ENCODE data around the gene RALGAPA2.

The RALGAPA2 gene

DNA sequence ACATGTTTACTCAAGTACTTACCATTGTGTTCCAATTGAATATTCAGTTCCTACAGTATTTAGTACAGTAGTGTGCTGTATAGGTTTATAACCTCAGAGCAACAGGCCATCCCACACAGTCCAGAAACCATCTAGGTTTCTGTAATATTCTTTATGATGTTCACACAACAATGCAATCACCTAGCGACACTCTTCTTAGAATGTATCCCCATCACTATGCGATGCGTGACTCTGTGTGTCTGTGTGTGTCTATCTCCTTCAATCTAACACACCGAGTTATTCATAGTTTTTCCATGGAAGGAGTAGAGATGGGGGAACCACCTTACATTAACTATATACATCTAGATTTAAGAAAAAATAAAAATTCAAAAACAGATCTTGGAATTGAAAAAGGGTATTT, 182.8 kb downstream of the RALGAPA2 start:
- no peak for DNase-seq

DNA sequence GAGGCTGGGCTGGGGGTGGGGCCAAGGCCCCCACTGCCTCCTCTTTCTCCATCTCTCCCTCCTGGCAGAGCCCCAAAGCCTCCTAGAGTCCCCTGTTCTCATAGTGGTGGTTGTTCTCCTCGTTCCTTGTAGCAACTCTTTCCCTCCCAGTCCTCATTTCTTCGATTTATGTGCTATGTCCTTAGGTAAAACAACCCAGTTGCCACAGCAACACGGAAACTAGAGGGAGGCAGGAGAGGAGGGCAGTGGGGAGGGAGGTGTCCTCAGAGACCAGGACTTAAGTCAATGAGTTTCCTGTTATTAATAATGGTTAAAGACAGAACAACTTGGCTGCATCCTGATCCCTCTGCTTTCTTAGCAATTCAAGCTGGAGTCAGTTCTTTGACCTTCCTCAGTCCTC, 183.6 kb downstream of the RALGAPA2 start:
- no peak for DNase-seq

DNA sequence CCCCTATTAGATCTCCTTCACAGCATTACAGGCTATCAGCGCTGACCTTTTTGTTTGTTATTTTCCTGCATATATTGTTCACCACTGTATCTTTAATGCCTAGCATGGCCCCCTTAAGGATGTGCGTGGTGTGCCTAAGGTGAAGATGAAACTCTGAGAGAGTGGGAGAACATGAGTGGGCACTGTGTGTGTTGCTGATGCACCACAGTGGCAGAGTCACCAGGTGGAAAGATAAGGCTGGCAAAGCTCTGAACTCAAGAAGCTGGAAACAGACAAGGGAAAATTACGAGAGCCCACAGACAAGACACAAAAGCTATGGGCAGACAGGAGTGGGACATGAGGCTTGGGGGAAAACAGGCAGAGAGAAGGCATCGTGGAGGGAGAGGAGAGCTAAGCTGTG, 184.8 kb downstream of the RALGAPA2 start:
- no peak for DNase-seq

DNA sequence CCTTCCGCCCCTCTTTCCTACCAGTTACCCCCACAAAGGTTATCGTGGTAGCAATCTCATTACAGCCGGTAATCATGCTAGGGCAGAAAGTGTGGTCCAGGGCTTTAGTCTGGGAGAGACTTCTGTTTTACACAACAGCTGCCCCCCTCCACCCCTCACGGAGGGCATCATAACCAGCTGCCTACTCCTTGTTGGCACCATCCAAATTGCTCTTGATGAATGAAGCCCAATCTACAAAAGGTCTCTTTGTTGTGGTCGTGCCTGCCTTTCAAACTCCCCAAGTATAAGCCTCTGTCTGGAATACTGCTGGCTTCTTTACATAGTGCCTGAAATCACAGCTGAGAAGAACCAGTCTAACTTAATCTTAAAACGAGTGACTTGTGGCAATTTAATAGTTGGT, 186.7 kb downstream of the RALGAPA2 start:
- DNase-seq = no peak

DNA sequence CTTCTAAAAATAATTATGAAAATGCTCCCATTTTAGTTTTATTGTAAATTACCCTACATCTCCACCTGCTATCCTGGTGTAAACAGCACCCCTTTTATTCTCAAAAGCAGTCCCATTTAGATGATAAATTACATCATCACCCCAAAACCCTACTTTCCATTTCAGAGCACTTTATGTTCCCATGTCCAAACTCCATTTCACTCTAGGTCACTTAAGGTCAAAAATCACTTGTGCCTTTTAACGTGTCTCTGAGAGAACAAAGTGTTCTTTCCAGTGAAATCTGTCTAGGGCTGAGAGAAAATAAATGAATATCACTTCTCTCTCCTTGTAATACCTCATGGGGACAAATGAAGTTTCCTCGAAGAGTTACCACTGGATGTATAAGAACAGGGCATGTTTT, 187.2 kb downstream of the RALGAPA2 start:
- DNase-seq = no peak

DNA sequence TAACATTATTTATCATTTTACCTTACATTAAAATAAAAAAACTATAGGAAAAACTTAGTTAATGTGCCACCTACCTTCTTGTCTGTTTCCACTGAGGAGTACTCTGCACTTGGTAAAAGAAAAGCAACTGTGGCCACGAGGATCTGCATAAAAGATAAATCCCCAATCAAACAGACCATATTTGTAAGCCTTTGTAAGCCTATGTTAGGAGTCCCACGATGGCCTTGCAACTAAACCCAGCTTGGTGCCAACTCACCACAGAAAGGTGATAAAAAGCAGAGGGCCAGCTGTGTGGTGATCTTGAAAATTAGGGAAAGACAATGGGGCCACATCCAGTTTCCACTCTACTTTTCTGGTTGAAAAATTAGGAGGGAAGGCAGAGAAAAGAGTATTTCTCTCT, 187.7 kb downstream of the RALGAPA2 start:
- DNase-seq = no peak

DNA sequence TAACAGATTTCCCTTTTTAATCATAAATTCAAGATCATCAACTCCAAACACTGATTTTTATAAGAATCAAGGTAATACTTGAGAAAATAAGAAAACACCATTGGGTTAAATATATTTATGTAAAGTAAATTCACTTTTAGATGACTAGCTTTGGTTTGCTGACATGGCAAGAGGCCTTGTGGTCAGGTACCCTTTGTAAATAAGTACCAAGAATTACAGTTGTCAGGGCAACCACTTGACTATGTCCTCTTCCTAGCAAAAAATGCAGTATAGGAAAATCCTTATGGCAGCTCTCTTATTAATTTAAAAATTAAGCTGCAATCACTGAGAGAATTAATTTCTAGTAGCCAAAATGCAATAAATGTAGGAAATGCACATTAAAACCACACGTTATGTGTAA, 190.7 kb downstream of the RALGAPA2 start:
- DNase-seq = no peak

DNA sequence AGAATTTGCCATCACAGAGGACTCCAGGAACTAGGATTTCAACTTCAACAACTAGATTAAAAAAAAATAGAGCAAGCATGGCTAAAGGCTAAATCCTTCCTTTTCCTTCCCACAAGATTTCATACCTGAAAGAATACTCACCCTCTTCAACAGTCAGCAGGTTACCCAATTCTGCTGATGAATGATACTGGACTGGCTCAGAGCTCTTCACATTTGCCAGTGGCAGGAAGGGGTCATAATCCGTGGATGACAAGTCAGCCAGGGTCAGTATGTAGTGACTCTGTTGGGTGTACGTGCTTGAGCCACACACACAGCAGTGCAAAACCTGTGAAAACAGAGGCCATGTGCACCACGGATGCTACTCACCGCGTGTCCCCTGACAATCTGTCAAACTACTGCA, 191.7 kb downstream of the RALGAPA2 start:
- no peak for DNase-seq

DNA sequence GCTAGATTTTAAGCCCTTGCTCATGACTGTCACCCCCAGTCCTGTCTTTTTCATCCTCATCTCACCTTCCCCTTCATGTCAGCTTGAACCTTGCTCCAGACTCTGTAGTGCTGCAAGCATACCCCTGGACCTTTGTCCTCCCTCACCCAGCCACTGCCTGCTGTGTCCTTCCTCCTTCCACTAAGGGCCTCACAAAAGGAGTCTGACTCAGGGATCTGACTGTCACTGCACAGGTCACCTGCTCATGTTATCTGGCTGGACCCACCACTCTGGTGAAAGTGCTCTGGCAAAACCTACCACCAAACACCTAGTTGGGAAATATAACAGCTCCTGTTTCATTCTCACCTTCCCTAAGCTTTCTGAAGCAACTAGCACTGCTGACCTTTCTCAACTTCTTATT, 193.2 kb downstream of the RALGAPA2 start:
- no peak for DNase-seq

DNA sequence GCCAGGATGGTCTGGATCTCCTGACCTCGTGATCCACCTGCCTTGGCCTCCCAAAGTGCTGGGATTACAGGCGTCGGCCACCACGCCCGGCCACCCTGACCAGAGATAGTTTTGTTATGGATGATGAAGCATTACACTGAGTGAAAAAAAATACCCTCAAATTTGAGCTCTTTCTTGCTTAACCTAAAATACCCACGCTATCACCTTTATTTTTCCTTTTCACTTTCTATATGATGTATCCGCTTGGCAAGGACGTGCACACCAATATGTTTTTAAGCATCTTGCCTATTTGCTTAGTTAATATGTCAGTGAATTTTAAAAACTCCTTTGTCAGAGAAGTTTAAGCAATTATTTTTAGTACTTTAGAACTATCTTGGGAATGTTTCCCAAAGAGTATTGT, 194.2 kb downstream of the RALGAPA2 start:
- DNase-seq = no peak

DNA sequence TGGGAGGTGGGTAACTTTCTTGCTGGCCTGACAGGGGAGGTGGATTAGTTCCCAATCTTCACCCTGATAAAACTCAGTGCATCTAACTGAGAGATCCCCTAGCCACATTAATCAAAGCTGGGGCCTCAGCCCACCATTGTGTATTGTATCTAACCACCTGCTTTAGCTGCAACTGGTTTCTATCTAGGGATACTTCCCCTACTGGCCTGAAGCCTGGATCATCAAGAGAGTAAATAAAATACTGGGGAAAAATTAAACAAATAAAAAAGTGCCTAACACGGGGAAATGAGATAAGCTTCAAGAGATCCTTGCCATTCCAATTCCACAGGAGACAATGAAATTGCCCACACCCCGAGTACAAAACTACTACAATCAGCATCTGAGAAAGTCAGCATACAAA, 195.1 kb downstream of the RALGAPA2 start:
- DNase-seq = no peak

DNA sequence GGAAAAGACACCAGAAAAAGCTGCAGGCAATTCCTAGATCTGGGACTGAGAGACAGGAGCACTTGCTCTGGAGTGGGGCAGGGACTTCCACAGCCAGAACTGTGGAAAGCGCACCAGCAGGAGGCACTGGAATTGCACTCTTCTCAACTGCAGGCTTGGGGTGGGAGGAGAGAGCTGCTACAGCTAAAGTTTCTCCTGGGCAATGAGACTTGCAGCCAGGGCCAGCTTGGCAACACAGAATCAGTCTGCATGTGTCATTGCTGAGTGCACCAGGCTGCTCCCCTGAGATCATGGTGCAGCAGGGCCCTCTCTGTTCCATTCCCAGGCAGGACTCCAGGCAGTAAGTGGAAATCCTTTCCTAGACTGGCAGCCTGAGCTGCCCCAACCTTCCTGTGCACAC, 198.7 kb downstream of the RALGAPA2 start:
- no peak for DNase-seq

DNA sequence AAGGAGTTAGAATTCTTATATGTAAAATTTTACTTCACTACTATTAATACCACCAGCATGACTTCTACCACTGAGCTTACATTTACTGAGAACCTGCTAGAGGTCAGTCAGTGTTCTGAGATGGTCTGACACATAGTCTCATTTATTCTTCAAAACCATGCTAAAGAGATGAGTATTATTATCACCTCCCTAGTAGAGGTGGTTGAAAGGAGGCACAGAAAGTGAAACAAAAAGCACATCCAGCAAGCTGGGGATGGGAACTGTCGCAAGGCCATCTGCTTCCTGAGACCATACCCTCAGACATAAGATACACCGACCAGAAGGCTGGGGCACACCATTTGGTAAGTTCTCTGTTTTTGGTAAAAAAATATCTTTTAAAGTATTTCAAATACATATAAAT, 206.9 kb downstream of the RALGAPA2 start:
- no peak for DNase-seq

DNA sequence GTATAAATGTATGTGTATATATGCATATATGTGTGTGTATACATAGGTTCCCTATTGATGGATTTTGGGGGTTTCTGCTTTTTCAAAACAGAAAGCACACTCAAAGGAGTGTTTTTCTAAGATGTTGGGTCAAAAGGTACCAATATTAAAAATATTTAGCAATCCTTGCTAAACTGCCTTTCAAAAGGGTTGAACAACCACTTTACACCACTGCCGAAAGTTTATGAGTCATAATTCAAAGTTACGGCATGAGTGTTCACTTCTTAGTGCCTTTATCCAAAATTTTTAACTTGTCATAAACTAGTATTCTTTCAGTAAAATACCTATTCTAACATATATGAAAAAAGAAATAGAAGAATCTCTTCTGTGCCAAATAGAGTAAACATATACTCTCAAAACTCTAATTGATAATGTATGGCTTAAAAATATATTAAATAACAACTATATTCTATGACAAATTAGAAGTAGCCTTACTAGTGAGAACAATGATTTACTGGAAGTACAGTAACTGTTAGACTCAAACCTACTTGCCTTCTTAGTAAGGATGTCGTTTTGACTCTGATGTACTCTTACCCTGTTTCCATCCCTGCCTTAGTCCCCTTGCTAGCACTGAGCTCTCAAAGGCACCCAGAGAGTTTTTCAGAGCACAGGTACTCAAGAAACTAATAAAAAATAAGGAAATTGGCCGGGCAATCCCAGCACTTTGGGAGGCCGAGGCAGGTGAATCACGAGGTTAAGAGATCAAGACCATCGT, 208.5 kb downstream of the RALGAPA2 start:
- DNase-seq = no peak

DNA sequence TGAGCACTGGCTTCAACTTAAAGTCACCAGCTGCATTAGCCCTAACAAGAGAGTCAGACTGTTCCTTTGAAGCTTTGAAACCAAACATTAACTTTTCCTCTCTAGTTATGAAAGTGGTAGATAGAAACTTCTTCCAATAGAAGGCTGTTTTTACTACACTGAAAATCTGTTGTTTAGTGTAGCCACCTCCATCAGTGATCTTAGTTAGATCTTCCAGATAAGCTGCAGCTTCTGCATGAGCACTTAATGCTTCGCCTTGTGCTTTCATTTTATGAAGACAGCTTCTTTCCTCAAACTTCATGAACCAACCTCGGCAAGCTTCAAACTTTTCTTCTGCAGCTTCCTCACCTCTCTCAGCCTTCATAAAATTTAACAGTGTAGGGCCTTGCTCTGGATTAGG, 211.3 kb downstream of the RALGAPA2 start:
- DNase-seq = no peak

DNA sequence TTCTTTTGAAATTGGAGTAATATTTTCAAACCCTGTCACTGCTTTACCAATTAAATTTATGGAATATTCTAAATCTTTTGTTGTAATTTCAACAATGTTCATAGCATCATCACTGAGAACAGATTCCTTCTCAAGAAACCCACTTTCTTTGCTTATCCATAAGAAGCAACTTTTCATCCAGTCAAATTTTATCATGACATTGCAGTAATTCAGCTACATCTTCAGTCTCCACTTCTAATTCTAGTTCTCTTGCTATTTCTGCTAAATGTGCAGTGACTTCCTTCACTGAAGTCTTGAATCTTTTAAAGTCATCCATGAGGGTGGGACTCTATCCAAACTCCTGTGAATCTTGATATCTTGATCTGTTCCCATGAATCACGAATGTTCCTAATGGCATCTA, 212.1 kb downstream of the RALGAPA2 start:
- DNase-seq = no peak

DNA sequence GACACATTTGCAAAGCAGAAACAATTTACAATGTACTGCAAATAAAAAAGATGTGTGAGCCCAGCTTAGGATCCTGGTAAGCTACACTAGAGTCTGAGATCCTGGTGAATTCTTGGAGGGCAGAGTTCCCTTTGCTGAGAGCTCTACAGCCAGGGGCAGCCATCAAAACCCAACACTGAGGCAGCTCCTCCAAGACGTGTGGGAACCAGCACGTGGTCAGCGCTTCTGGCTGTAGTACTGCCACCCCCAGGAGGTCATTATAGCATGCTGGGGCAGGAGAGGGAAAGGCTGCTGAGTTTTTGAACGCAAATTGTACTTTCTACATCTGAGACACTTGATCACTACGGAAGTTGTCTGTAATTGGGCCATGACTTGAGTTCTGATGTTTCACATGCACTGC, 213.0 kb downstream of the RALGAPA2 start:
- no peak for DNase-seq

DNA sequence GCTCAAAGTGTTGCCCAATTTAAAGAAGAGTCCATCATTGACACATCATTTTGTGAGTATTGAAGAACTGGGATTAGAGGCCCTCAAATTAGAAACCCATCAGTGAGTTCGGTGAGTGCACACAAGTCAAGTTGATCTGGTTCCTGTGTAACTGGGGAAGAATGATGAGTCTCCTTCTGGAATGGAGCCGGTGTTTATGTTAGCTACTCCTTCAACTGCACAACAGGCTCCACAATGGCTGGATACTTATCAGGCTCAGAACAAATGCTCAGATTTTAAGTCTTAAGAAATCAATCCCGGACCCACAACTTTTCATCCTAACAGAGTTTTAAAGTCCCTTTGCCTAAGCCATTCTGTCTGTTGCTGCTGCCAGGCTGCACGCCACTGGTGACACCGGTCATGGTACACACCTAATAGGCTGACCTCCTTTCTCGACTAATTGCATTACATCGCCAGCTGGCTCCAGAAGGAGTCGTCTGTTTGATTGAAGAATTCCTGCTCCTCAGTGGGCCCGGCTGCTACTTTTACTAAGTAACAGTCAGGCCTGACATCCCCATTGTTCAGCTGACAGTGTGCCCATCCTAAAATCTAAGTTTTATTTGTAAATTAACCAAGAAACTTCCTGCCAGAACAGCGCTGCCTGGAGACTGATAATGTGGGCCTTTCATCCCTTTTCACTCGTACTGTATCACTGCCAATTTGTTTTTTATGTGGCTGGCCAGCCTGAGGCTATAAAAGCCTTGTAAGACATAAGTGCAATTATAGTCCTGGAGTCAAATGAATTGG, 214.2 kb downstream of the RALGAPA2 start:
- DNase-seq = no peak

DNA sequence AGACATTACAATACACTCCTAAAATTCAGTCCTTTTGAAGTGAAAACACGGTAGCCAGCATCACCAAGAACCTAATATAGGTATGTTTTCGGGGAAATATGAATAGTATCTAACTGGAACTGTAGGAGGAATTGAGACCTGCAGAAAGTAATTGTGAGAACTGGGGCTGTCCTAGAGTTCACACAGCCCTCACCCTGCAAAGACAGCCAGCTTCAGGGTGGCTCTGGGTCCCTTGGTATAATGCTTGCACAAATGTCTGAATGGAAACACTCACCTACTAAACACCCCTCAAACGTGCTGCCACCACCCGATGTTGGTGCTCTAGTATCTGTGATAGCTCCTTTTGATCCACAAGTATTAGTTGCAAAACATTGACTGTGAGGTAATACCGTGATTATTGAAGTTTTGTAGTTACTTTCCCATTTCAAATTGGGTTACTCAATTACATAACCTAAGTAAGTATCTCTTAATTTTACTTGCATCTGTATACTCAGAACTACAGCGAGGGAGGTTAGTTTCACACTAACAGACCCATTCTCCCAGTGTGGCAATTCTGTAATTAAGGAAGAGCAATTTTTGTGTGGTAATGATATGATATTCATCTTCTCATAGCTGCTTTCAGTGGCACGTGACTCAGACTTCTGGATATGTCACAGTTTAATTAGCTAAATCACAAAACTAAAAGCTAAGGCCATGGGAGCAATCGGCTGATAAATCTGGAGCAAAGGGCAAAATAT, 215.0 kb downstream of the RALGAPA2 start:
- no peak for DNase-seq

DNA sequence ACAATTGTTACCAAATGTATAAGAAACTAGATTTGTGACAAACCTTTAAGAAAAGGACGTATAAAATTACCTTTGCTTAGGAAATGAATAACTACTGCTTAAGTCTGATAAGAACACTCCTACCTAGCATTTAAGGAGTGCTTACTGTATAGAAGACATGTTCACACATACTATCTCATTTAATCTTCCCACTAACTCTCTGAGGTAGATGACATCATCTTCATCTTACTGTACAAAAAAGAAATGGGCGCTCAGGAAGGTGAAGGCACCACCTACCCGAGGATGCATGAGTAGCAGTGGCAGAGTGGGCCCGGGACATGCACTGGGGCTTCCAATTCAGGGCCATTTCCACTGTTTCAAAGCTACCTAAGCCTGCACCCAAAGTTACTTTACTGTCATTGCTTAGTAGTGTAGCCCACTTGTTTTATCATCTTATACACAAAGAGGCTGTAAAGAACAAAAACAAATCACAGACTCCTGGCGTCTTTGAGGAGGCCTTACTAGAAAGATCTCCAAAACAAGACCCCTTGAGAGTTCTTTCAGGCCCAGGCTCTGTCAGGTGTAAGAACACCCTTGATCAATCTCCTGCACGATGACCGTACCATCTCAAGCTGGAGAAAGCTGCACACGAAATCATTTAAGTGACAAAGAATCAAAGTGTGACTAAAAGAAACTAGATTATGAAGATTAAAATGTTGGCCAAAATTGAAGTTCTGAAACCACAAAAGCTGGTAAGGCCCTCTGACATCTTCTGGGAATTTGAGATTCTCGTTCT, 216.5 kb downstream of the RALGAPA2 start:
- DNase-seq = no peak

DNA sequence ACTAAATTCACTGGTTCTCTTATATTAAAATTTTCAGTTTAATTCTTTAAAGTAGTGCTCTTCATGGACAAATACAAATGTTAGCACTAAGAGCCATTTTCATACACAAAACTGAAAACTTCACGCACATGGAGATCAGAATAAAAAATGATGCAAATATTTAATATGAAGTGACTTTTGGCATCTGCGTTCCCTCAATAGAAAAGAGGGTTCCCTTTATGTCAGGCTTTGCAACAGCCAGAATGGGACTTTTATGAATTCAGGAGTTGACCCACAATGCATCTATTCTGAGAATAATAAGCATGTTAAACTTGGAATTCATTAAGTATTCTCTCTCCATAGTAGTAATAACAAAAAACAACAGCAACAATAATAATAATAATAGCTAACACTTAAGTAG, 218.7 kb downstream of the RALGAPA2 start:
- DNase-seq = no peak

DNA sequence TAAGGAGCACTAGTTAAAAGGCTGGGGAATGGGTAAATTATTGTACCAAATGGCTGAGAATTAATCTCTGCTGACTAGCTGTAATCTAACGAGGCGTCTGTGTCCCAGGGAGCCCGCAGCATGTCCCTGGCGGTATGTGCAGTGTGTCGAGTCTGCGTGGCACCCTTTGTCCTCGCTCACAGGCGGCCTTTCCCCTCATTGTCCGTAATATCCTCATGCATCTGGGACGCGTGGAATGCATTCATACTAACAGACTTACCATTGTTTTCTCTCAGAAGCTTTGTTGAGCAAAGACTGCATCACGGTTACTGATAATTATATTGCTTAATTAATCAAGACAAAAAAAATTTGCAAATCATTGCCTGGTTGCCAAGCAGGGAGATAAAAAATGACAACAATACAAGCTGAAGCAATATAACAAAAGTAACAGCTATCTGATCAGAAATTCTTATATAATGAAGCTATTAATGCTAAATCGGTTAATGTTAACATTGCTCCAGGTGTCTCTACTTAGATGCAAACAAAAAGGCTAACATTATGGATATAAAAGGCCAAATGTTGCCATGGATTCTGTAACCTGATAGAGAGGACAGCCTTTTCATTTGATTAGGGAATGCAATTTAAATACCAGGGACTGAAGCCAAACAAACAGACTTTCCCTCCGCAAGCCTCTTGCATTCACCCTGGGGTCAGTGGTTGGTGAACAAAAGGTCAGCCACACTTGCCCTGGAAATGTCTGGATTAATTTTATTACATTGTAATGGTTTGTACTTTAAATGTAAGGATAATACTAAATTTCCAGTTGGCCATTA, 219.7 kb downstream of the RALGAPA2 start:
- DNase-seq = no peak

All from NK-92 treated with Interleukin-12 subunit alpha and Interleukin-12 subunit beta, amount 100 ng/mL, for 24 hours (cell line).